CD4-positive, alpha-beta T cell treated with Interleukin-12 subunit alpha and Interleukin-12 subunit beta, for 1 hour (primary cell): ENCODE data around the gene ATXN1.

ENCODE experiments used
- DNase-seq: peaks from one replicate; pipeline ENCODE4 v3.0.0-alpha.2; 2020

ATXN1 gene

DNA sequence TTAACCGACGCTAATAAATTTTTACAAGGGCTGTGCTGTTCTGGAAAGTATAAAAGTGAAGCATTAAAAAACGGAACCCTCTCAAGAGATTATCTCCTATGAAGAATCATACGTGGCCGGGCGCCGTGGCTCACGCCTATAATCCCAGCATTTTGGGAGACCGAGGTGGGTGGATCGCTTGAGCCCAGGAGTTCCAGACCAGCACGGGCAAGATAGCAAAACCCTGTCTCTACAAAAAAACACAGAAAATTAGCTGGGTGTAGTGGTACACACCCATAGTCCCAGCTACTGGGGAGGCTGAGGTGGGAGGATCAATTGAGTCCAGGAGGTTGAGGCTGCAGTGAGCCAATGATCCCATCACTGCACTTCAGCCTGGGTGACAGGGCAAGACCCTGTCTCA lies 439.4 kb downstream of the ATXN1 start:
- no peak for DNase-seq

DNA sequence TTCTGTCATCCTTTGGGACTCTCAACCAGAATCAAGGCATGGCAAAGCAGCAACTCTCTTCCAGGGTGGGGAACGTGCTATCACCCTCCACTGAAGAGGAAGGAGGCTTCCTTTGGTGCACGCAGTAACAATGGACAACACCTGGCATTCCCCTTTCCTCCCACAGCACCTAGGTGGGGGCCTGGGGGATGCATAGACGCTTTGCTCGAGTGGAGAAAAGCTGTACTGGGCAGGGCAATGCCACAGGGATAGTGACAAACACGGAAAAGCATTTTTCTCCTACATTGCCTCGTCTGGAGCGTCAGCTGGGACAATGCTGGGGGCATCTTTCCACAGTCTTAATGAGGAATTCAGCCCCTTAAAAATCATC lies 439.9 kb downstream of the ATXN1 start:
- DNase-seq: no peak

DNA sequence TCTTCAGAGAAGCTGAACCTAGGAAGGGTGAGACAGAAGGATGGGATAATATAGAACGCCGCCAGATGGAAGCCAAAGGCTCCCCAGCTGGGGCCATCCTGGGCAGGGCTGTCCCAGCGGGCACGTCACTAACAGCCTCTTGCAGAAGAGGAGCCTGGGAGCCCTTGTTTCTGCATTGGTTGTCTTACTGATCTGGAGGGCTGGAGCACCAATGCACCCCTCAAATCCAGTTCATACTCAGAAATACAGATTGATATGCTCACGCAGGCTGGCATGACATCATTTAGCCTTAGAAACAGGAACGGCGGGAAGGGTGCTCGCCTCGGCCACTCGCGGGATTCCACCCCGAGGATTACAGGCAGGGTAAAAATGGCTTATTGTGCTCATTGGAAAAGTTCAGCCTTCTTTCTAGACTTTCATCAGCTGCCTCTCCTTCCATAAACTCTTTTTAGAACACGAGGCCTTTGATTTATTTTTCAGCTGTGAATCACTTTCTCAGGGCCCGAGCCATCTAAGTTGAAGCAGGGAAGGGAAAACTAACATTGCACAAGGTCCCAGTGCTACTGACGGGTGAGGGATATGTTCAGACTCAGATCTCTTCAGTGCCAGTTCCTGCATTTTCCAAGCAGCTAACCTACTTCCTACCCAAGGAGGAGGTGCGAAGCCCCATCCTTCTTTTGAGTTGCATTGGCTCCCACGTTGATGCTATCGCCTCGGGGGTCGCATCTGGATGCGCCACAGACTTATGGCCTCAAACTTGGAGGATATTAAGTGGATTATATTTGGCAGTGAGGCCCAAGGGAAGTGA lies 440.5 kb downstream of the ATXN1 start:
- no peak for DNase-seq

DNA sequence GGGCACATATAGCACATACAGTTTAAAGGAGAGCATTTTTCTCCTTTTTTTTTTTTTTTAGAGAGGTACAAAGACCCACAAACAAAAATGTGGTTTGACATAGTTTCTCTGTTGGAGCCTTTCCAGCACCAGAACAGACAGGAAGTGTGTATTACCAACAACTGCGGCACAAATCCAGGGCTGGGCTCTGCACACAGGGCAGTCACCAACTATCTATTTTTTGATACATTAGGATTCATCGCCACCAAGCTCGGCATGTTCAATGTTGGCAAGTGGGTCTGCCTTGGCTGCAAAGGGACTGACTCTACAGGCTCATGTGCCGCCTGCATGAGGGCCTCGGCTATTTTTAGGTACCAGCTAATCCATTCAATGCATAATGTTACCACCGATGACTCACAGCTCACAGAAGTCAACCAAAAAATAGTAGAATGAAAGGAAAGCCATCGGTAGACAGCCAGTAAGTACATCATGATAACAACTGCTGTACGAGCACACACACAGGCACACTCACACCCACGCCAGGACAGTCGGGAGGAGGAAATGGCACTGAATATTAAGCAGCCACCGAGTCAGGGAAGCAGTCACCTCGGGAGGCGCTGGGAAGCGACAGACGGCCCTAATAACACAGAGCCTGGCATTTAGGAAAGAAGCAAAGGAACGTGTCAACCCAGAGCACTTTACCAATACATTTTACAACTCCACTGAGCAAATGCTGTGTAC lies 441.3 kb downstream of the ATXN1 start:
- DNase-seq: peak; percentile 77

DNA sequence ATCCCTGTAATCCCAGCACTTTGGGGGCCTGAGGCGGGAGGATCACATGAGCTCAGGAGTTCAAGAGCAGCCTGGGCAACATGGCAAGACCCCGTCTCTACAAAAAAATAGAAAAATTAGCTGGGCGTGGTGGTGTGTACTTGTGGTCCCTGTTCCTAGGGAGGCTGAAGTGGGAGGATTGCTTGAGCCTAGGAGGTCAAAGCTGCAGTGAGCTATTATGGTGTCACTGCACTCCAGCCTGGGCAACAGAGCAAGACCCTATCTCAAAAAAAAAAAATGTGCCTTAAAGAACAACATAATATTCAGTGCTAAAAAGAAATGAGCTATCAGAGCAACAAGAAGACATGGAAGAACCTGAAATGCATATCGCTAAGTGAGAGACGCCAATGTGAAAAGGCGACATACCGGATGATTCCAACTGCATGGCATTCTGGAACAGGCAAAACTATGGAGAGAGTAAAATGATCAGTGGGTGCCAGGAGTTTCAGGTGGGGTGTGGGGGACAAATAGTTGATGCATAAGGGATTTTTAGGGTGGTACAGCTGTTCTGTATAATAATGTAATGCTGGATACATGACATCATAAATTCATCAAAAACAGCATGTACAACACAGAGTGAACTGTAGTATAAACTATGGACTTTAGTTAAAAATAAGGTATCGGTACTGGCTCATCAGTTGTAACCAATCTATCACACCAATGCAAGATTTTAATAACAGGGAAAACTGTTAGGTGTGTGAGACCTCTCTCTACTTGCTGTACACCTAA lies 442.1 kb downstream of the ATXN1 start:
- no peak for DNase-seq

DNA sequence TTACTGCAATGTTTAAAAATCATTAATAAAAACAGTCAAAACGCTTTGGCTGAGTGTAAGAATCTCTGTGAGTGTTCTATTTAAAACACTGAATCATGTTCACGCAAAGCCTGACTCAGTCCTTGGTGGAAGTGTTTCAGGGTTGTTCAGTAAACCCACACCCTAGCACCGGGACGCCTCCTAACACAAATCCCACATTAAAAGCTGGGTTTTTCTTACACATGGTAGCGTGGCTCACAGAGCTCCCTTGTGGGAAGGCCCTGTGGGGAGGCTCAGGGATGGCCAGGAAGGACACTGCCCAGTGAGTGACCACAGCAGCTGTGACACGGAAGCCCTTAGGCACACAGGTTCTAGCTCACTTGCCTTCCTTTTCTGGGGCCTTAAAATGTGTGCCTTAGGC lies 442.7 kb downstream of the ATXN1 start:
- peak; percentile 27 for DNase-seq

DNA sequence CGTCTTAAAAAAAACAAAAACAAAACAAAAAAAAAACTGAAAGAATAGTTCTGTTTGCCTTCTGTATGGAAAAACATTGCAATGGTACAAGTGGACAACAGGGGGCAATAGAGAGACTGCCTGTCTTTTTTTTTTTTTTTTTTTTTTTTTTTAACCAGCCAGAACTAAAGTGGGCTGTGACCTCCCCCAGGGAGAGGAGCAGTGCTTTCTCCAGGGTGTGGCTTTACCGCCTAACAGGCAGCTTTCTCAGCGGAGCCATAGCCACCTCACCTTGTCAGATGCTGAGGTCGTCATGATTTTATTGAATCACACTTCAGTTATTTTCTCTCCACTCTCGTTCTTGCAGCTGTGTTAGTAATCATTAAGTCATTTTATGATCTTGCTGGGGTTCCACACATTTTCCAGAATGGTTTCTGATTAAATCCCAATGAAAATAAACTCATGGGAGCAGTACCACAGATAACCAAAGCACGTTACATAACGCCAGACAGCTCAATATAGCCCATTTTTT lies 444.5 kb downstream of the ATXN1 start:
- DNase-seq: peak; percentile 65

DNA sequence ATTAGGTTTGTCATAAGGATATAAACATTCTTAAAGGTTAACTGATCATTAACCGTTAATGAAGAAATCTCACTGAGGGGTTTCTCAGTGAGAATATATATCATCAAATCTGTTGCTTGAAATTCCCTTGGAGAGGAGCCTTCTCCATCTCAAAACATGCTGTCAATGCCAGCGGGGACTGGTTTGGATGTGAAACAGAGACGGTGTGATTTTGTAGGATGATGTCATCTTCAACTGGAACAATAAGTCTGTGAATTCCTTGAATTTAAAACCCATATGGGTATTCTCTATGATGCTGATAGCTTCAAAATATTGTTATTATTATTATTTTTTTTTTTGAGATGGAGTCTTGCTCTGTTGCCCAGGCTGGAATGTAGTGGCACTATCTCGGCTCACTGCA lies 447.0 kb downstream of the ATXN1 start:
- no peak for DNase-seq

DNA sequence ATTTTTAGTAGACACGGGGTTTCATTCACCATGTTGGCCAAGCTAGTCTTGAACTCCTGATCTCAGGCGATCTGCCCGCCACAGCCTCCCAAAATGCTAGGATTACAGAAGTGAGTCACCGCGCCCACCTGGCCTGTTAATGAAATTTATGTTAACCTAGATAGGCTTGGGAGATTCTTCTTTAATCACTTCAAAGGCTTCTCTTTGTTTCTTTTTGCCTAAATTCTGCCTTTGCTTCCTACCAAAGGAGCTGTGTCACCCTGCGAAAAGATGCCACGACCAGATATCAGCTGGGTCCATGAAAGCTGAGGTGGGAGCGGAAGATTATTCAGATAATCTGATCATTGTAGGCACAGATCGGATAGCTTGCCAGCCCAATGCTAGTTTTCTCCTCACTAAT lies 447.5 kb downstream of the ATXN1 start:
- DNase-seq: no peak

DNA sequence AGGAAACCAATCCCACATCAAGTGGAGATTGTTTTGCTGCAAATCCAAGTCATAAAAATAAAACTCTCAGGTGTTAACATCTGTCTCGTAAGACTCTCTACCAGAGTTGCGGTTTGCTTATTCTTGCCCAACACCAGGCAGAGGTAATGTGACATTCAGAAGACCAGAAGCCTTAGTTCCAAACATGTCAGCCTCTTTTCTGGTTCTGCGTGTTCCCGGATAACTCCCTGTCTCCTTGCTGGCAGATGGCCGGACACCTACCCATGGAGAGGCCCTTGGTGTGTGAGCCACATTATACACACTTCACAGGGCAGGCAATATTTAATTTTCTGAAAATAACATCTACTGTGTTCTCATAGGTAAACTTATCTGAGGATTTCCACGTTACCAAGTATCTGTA lies 449.5 kb downstream of the ATXN1 start:
- DNase-seq: no peak

DNA sequence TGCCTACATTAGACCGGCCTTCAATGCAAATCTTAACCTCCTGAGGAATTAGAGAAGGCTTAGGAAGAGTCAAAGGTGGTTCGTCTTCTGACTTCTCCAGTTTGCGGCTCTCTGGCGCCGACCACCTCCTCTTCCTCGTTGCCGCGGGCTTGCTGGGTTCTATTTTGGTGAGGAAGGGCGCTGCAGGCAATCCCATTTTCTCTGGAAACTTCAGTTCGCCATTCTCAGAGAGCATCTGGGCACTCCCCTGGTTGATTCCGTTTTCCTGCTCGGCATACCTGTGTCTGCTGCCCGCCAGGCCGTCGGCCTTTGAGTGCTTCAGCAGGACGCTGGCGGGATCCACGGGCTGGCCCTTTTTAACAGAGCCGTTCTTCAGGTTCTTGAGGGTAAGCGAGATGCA lies 454.9 kb downstream of the ATXN1 start:
- no peak for DNase-seq

DNA sequence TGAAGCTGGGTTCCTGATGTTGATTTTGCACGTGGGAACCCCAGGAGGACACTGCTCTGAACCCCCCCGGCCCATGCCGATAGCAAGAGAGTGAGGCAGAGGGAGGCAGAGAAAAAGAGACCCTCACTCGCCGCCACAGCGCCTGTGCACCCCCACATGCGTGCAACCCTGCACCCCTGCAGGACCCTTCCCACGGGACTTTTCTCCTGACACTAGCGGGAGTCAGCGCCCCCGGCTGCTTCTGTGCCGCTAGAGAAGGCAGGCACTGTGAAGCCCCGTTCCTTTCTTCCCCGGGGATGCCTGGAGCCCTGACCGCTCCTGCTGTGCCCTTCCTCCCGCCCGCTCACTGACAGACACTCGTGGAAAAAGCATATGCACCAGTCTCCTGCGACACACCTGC lies 455.5 kb downstream of the ATXN1 start:
- no peak for DNase-seq

DNA sequence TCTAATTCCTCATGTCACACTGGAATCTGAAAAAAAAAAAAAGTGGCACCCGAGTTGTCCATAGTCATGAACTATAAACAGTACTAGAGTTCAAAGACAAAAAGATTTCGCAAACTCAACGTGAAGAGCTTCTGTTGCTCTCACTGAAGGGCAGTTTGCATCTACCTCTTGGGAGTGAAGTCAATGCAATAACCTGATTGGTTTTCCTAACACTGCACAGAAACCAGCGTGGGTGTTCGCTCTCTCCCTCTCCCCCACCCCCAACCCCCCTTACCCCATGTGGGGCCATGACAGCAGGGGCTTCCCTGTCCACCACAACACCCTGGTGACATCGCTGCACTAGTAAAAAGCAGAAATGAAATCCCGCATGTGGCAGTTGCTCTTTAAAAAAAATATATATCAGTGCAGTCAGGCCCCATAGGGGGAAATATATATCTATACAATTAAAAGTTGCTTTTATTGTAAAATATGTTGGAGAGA lies 456.0 kb downstream of the ATXN1 start:
- DNase-seq: no peak

DNA sequence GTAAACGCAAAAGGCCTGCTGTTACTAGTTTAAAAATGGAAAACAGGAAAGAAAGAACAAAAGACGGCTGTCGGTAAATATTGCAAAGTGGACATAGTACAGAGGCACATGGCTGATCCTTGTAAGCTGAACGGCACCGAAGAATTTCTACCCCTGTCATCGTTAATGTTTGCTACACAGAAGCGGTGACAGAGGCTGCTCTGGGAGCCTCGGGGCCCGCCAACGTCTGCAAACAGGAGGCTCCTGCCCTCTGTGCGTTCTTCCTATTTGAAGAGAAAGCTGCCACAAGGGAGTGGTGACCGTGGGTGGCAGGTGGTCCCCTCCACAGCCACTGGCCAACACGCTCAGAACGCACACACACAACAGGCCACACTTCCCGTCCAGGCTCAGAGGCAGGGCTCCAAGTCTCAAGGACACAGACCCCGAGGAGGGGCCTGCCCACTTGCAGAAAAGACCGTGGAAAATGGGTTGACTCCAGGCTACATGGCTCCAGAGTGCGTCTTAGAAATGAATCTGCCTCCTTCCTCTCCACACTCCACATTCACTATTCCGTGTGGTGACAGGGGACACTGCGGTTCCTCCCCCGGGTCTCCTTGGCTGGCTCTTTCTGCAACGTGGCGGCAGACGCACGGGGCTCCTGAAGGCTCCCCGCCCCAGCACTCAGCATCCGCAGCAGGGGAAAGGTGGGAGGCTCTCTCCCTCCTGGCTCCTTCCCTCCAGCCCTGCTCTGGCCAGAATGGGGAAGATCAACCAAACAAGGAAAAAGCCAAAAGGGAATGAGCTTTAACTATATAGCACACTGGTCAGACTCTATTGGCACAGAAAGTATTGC lies 458.3 kb downstream of the ATXN1 start:
- DNase-seq: no peak

DNA sequence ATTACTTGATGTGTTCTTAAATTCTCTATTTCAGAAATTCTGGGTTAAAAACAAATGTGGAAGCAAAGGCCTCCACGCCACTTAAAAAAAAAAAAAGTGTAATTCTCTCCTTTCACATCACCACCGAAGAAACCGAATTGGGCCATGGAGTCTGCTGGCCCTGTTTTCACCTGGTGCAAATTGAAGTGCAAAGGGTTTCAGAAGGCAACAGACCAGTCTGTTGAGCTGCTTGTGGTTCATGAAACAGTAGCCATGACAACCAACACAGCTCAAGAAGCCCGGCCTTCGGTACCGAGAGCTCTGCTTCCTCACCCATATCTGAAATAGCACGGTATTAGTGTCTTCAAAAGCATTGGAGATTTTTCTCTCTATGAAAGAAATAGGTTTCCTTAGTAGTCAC lies 459.7 kb downstream of the ATXN1 start:
- DNase-seq: no peak

DNA sequence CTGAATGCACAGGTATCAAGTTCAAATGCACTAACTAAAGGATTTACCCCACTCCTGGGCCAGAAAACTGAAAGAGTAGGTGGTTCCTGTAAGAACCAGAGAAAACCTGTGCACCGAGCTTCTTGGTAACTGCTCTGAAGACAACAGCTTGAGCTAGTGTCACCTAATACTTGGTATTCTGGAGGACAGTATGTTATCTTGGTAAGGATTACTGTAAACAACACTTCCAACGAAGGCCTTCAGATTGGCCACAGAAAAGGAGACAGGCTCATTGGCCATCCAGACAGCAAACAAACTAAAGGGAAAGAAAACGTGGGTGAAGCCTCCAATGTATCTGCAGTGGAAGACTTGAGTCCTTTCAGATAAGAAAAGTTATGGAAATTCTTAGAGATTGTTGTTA lies 461.4 kb downstream of the ATXN1 start:
- no peak for DNase-seq

DNA sequence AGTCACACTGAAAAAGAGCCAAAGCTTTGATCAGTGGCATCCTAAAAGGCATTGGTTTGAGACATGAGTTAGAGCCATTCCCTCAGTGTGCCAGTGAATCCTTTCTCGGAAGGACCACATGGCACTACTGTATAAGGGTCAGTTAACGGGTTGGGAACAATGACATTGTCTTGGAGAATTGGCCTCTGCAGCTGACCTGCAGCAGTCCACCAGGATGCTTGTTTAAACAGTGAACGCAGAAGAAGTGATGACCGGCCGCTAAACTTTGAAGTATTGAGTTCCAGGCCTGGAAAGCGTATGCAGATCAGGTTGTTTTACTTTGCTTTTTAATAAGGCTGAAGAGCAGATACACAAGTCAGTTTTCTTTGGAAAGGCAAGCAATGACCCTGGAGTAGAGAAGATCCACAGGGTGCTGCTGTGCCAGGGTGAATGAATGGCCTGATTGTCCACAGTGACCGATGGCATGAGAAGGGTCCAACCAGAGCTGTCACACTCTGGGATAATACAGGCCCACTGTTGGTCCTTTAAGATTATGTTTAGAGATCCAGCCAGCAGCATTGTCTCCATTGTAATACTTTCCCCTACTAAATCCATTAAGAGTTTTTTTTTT lies 465.1 kb downstream of the ATXN1 start:
- DNase-seq: no peak

DNA sequence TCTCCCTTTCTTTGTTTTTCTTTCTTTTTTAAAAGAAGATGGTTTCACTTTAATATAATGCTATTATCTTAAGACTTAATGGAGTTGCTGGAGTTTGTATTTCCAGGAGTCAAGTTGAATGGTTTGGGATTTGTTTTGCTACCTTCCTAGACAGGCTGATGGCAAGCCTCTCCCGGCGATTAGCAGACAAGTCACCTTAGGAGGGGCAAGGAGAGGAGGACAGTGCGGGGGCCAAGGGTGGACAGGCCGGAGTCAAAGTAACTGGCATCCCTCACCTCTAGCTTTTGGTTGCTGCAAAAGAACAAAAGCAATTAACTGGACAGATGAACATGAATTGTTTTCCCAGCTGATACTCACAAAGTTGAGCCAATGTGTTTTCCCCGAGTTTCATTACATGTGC lies 465.8 kb downstream of the ATXN1 start:
- DNase-seq: no peak

DNA sequence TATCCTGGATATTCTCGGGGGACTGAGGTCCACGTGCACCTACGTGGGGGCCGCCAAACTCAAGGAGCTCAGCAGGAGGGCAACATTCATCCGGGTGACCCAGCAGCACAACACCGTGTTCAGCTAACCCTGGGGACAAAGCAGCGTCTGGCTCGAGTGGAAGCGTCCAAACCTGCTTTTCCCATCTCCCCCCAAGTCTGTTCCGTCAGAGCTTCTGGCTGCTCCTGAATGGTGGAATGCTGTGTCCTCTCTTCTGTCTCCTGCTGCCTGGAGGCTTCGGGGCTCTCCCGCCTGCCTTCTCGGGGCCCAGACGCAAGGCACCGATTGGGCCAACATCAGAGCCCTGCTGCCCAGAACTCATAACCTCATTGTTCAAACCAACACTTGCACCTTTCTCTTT lies 466.2 kb downstream of the ATXN1 start:
- DNase-seq: no peak

DNA sequence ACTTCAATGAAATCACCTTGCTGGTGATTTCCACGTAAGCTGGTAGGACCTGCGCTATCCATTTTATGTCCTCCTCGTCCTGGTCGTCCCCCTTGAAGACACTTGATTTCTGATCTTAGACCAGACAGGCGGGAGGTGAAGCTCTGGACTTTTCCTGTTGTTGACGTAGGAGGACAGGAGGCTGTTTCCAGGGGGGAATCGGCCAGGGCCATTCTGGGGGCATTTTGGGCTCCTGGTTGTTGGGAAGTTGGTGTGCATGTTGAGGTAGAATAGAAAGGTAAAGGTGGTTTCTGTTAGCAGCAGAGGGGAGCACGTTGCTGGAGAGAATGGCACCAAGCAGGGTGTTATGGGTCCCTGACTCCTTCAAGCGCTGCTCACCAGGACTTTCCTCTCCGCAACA lies 466.9 kb downstream of the ATXN1 start:
- DNase-seq: no peak

DNA sequence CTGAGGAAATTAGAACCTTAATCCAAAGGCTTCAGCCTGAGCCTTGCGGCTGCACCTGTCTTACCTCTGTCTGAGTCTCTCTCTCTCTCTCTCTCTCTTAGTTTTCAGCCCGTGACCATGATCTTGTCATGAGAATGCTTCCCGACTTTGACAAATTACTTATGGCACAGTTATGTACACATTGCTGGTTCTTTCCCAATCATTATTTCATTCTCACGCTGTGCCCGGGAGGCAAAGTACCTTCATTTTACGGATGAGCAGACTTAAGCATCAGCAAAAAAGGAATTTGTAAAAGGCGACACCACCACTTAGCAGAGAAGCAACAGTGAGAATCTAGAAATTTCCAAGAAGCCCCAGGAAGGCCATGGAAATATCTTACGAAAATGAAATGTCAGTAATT lies 468.3 kb downstream of the ATXN1 start:
- no peak for DNase-seq

DNA sequence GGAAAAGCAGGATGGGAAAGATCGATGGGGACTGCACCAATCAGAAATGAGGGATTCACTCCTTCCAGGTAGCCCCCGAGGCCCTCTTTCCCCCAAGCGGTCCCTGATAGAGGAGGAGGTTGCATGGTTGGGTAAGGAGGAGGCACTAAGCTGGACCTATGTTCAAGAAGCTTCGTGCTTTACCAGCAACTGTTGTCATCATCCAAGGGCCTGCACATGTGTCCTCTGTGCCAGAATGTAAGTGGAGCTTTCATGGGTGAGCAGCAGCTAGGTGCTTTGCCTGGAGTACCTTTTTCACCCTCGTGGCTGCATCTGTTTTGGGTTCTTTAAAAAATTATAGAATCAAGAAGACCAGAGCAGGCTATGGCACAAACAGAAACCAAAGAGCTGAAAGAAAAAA lies 468.8 kb downstream of the ATXN1 start:
- no peak for DNase-seq
